Measurements from ENCODE around the gene TMEM139.

The TMEM139 gene

GRCh38 chr7:143284591-143285469, at the start of gene TMEM139:
Gene TMEM139, plus strand, starts transcription at chr7:143284958. Its CDS starts 1,000 bp downstream, at chr7:143285958.
- peak; percentile 76 for DNase-seq (ENCODE audit: low spot score)

- no peak for DNase-seq (ENCODE audit: low spot score)
These were observed 49.2 kb upstream of the TMEM139 start for GRCh38 chr7:143235561-143235960.

- no peak for DNase-seq (ENCODE audit: low spot score)
These were observed 48.3 kb upstream of the TMEM139 start for GRCh38 chr7:143236408-143236990.

- no peak for DNase-seq (ENCODE audit: low spot score)
These were observed 47.4 kb upstream of the TMEM139 start for GRCh38 chr7:143237366-143237765.

- DNase-seq (ENCODE audit: low spot score): no peak
These were observed 46.3 kb upstream of the TMEM139 start for GRCh38 chr7:143238289-143238980.

GRCh38 chr7:143239813-143240212, 44.9 kb upstream of the TMEM139 start:
- no peak for DNase-seq (ENCODE audit: low spot score)

GRCh38 chr7:143240291-143241168, 44.2 kb upstream of the TMEM139 start:
- peak; percentile 73 for DNase-seq (ENCODE audit: low spot score)

GRCh38 chr7:143242306-143242705, 42.5 kb upstream of the TMEM139 start:
- DNase-seq (ENCODE audit: low spot score): no peak

- DNase-seq (ENCODE audit: low spot score): no peak
These were observed 41.6 kb upstream of the TMEM139 start for GRCh38 chr7:143243111-143243510.

- DNase-seq (ENCODE audit: low spot score): no peak
These were observed 41.1 kb upstream of the TMEM139 start for GRCh38 chr7:143243614-143244013.

GRCh38 chr7:143244321-143244720, 40.4 kb upstream of the TMEM139 start:
- DNase-seq (ENCODE audit: low spot score): no peak

- DNase-seq (ENCODE audit: low spot score): no peak
These were observed 39.6 kb upstream of the TMEM139 start for GRCh38 chr7:143245123-143245522.

- no peak for DNase-seq (ENCODE audit: low spot score)
These were observed 37.4 kb upstream of the TMEM139 start for GRCh38 chr7:143247372-143247771.

GRCh38 chr7:143248761-143249354, 35.9 kb upstream of the TMEM139 start:
- no peak for DNase-seq (ENCODE audit: low spot score)

- no peak for DNase-seq (ENCODE audit: low spot score)
These were observed 34.6 kb upstream of the TMEM139 start for GRCh38 chr7:143250199-143250598.

GRCh38 chr7:143250822-143251221, 33.9 kb upstream of the TMEM139 start:
- DNase-seq (ENCODE audit: low spot score): no peak

GRCh38 chr7:143252006-143252405, 32.8 kb upstream of the TMEM139 start:
- no peak for DNase-seq (ENCODE audit: low spot score)

GRCh38 chr7:143255564-143255963, 29.2 kb upstream of the TMEM139 start:
- no peak for DNase-seq (ENCODE audit: low spot score)

- peak; percentile 39 for DNase-seq (ENCODE audit: low spot score)
These were observed 28.4 kb upstream of the TMEM139 start for GRCh38 chr7:143256325-143256724.

GRCh38 chr7:143256932-143257331, 27.8 kb upstream of the TMEM139 start:
- DNase-seq (ENCODE audit: low spot score): no peak

GRCh38 chr7:143257501-143257900, 27.3 kb upstream of the TMEM139 start:
- no peak for DNase-seq (ENCODE audit: low spot score)
